Inflammatory macrophage treated with lipopolysaccharide for 4 hours (primary cell): ENCODE measurements around the gene RAB4B.
"Not testable (repeated sequence)": the region's sequence is repeated elsewhere in the genome, so short reads cannot be mapped to it uniquely, and the experiment has no call there.

Experiments used
- DNase-seq: peaks from one replicate; pipeline ENCODE4 v3.0.0-alpha.2; 2020

Gene RAB4B

DNA sequence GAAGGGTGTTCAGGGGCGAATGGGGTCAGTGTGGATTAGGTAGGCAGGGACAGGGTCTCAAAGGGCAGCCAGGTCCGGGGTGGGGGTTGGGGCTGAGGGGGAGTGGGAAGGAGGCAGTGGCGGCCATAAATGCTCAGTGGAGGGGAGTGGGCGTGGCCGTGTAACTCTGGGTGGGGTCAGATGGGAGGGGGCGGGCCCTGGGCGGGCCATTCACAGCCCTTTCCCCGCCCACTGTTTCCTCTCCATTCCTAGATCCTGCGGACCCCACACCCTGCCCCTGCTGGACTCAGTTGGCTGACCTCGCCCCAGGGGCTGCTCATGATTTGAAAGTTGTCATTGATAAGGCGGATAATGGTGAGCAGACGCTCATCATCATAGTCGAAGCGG lies 48.3 kb downstream of the RAB4B start:
- DNase-seq: not testable (repeated sequence)

DNA sequence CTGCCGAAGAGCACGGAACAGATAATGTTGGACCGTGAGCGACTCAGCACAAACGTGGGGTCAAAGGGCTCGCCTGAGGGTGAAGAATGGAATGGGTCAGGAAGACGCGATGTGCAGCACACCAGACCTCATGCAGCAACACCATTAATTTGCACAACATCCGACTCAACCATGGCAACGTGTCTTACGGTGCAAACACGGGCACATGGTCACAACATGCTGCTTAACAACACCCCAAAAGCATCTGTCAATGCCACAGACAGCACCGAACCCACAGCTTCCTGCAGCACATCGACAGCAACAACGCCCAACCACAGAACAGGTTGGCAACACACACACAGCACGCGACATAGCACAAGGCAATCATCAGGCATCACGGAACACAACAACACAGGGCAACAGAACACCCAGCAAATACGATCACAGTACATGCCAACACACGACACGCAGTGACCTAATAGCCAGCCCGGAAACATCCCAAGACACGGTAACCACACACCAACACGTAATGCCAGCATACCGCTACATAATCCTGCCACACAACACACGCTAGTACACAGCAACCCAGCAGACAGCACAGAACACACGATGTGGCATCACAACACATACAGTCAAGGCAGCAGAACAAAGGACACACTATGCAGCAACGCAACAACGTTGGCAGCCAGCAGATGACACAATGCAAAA lies 48.8 kb downstream of the RAB4B start:
- DNase-seq: not testable (repeated sequence)

DNA sequence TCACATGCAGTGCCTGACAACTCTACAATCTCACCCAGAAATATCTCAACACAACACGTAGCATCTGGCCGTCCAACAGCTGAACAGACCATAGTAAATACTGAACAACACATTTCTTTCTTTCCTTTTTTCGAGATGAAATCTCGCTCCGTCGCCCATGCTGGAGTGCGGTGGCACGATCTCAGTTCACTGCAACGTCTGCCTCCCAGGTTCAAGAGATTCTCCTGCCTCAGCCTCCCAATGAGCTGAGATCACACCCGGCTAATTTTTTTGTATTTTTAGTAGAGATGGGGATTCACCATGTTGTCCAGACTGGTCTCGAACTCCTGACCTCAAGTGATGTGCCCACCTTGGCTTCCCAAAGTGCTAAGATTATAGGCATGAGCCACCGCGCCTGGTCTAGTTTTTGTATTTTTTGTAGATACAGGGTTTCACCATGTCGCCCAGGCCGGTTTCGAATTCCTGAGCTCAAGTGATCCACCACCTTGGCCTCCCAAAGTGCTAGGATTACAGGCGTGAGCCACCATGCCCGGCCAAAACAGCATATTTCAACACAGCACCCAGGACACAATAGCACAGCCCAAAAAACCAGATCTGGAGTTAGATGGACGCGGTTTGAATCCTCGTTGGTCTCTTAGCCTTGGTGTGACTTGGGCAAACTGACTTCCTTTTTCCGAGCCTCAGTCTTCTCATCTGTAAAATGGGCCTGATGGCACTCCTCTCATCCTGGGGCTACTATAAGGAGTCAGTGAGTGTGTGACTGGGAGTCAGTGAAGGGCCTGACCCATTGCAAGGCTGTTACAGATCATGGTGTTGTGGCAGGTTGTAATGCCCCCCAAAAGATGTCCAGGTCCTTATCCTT lies 49.6 kb downstream of the RAB4B start:
- DNase-seq: no peak

DNA sequence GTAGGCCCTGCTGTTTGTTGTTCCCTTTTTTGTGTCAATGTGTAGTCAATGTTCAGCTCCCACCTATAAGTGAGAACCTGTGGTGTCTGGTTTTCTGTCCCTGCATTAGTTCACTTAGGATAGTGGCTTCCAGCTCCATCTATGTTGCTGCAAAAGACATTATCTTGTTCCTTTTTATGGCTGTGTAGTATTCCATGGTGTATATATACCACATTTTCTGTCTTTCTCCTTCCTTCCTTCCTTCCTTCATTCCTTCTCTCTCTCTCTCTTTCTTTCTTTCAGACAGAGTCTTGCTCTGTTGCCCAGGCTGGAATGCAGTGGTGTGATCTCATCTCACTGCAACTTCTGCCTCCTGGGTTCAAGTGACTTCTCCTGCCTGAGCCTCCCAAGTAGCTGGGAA lies 51.2 kb downstream of the RAB4B start:
- DNase-seq: no peak

DNA sequence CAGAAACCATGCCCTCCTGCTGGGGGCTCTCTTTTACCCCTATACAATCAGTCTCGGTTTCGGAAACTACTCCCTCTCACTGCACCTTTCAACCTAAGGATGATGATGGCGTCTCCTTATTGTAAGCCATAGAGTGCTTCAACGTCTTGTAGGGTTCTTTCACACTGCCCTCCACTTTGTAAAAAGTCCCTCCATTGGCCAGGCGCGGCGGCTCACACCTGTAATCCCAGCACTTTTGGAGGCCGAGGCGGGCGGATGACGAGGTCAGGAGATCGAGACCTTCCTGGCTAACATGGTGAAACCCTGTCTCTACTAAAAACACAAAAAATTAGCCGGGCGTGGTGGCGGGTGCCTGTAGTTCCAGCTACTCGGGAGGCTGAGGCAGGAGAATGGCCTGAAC lies 52.7 kb downstream of the RAB4B start:
- DNase-seq: not testable (repeated sequence)

DNA sequence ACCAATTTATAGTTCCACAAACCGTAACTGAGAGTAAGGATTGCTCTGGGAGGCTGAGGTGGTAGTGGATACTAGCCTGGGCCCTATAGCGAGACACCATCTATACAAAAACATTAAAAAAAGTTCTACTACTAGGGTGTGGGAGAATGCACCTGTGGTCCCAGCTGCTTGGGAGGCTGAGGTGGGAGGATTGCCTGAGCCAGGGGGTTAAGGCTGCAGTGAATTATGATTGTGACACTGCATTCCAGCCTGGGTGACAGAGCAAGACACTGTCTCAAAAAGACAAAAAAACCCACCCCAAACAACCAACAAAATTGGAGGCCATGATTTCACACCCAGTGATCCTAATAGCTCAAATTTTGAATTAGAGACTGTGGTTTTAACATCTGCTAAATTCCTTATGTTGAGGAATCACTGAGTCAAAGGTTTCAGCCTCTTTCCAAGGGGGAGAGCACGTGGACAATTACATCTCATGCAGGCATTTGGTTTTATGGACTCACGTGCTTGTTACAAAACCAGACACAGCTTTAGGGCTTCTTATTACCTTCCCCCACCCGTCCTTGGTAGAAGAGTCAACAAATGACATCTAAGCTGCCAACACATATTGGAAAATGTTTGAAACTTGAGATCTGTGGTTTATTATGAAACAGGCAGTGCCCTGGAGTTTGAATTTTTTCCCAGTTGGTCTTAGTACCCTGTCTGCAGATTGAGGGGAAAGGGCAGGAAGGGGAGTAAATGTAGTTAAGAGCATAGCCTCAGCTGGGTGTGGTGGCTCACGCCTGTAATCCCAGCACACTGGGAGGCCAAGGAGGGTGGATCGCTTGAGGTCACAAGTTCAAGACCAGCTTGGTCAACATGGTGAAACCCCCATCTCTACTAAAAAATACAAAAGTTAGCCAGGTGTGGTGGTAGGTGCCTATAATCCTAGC lies 53.7 kb downstream of the RAB4B start:
- DNase-seq: peak; percentile 65

DNA sequence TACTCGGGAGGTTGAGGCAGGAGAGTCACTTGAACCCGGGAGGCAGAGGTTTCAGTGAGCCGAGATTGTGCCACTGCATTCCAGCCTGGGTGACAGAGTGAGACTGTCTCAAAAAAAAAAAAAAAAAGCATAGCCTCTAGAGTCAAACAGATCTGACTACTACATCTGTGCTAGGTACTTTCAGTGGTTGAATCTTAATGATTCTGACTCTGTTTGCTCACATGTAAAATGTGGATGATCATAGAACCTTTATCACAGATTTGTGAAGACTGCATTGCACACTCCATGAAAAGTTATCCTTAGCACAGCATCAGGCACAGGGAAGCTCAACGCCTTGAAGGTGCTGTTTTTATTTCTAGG lies 54.4 kb downstream of the RAB4B start:
- not testable (repeated sequence) for DNase-seq

DNA sequence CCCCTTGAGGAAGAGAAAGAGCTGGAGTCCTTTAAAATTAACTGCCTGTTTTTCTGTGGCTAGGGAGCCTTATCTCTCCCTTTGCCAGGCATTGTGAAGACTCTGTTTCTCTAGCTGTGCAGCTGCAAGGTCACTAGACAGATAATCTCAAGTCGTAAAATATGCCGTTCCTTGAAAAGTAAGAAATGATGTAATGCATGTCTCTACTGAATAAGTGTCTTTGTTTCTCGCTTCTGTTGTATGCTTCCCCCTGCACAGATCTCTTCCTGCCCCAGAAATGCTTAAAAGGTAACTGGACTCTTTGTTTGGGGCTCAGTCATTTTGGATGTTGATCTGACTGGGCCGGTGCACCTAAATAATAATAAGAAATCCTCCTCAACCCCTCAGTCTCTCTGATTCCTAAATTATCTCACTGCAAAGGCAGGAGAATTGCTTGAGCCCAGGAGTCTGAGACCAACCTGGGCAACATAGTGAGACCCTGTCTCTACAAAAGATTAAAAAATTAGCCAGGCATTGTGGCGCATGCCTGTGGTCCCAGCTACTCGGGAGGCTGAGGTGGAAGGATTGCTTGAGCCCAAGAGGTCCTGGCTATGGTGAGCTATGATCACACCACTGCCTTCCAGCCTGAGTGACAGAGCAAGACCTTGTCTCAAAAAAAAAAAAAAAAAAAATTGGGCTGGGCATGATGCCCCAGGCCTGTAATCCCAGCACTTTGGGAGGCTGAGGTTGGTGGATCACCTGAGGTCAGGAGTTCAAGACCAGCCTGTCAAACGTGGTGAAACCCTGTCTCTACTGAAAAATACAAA lies 55.9 kb downstream of the RAB4B start:
- not testable (repeated sequence) for DNase-seq

DNA sequence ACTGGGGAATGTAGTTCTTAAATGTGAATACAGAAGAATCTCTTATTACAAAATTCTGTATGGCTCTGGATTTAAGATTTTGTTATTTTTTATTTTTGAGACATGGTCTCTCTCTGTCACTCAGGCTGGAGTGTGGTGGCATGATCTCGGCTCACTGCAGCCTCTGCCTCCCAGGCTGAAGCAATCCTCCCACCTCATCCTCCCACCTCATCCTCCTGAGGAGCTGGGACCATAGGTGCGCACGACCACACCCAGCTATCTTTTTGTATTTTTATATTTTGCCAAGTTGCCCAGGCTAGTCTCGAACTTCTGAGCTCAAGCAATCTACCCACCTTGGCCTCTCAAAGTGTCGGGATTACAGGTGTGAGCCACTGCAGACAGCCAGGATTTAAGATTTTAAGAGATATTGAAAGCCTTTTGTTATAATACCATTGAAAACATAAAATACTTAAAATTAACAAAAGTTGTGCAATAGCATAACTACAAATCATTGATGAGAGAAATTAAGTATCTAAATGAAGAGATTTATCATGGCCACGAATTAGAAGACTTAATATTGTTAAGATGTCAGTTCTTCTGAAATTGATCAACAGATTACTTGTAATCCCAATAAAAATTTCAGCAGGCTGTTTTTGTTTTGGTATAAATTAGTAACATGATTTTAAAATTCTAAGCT lies 58.8 kb downstream of the RAB4B start:
- DNase-seq: no peak

DNA sequence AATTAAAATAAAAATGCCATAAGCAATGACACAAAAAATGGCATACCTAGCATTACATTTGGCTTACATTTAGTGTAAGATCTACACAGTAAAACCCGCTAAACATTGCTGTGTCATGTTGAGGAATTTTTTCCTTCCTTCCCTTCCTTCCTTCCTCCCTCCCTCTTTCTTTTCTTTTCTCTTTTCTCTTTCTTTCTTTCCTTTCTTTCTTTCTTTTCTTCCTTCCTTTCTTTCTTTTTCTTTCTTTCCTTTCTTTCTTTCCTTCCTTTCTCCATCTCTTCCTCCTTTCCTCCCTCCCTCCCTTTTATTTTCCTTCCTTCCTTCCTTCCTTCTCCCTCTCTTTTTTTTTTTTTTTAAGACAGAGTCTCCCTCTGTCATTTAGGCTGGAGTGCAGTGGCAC lies 60.4 kb downstream of the RAB4B start:
- not testable (repeated sequence) for DNase-seq

DNA sequence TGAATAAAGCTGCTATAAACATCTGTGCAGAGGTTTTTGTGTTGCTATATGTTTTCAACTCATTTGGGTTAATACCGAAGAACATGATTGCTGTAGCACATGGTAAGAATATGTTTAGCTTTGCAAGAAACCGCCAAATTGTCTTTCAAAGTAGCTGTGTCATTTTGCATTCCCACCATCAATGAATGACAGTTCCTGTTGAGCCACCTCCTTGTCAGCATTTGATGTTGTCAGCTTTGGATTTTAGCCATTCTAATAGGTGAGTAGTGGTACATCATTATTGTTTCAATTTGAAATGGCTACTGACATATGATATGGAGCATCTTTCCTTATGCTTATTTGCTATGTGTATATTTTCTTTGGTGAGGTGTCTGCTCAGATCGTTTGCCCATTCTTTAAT lies 64.0 kb downstream of the RAB4B start:
- DNase-seq: not testable (repeated sequence)

DNA sequence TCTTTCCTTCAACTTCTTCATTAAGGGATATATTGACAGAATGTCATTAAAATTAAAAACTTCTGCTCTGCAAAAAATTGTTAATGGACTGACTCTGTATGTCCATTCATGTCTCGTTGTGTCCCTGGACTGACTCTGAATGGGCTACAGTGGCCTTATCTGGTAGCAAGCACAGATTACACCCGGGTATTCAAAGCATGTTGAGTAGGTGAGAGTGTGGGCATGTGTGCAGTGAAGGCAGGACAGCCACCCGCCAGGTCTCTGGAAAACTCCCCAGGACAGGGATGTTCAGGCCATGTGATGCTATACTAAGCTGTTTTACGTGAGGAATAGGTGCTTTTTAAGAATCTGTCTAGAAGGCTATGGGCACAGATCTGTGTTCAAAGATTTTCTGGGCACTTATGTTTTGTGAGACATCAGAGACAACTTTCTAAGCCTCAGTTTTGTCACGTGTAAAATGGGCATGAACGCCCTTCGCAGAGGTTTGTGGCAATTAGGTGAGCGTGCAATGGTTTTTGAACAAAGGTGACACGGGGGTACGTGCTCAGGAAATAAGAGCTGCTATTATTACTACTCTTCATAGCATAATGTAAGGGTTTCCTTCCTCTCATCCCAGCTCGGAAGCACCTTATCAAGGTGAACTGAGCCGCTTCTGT lies 65.1 kb downstream of the RAB4B start:
- not testable (repeated sequence) for DNase-seq

DNA sequence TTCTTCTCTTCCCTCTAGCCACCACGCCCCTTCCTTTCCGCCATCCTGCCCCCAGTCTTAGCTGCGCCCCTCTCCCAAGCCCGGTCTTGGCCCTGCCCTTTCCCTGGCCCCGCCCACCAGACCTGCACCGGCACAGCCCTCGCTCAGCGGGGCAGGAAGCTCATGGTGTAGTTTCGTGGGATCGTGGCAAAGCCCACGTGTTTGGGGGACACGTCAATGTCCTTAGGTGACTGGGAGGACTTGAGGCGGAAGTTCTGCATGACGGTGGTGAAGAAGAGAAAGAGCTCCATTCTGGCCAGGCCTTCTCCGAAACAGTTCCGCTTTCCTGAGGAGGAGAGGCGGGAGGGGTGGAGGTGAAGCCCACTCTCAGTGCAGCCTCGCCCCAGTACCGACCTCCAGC lies 65.6 kb downstream of the RAB4B start:
- peak; percentile 40 for DNase-seq
